Measurements from ENCODE around the gene OSBP2.

The OSBP2 gene

GRCh38 chr22:30780026-30780425, 85.4 kb downstream of the OSBP2 start:
- peaks cover 3% of the 10 kb centered on the region for H3K4me1 Mint-ChIP-seq (ENCODE audit: low read depth)
- no peak overlapping the region for H3K27ac Mint-ChIP-seq
- peaks cover 2% of the 10 kb centered on the region for H3K36me3 Mint-ChIP-seq (ENCODE audit: low read depth)
- H3K27me3 Mint-ChIP-seq (ENCODE audit: low read depth), result no peaks in the 10 kb centered on the region
- H3K4me3 Mint-ChIP-seq, result no peak overlapping the region
- H3K9me3 Mint-ChIP-seq, result no peaks in the 10 kb centered on the region

- Mint-ChIP-seq H3K4me1 (ENCODE audit: low read depth) (peaks cover 4% of the 10 kb centered on the region), H3K9me3 (no peaks in the 10 kb centered on the region), H3K27me3 (ENCODE audit: low read depth) (no peaks in the 10 kb centered on the region), H3K27ac (no peak overlapping the region), H3K4me3 (no peak overlapping the region), H3K36me3 (ENCODE audit: low read depth) (peaks cover 2% of the 10 kb centered on the region)
These were observed 86.7 kb downstream of the OSBP2 start for GRCh38 chr22:30781271-30781875.

- H3K4me1 Mint-ChIP-seq (ENCODE audit: low read depth), result peaks cover 4% of the 10 kb centered on the region
- H3K4me3 Mint-ChIP-seq, result no peak overlapping the region
- H3K27ac Mint-ChIP-seq, result no peak overlapping the region
- peaks cover 2% of the 10 kb centered on the region for H3K36me3 Mint-ChIP-seq (ENCODE audit: low read depth)
- H3K27me3 Mint-ChIP-seq (ENCODE audit: low read depth), result no peaks in the 10 kb centered on the region
- H3K9me3 Mint-ChIP-seq, result no peaks in the 10 kb centered on the region
These were observed 87.9 kb downstream of the OSBP2 start for GRCh38 chr22:30782613-30783012.

- H3K27me3 Mint-ChIP-seq (ENCODE audit: low read depth), result no peaks in the 10 kb centered on the region
- peaks cover 2% of the 10 kb centered on the region for H3K36me3 Mint-ChIP-seq (ENCODE audit: low read depth)
- no peak overlapping the region for H3K4me3 Mint-ChIP-seq
- H3K4me1 Mint-ChIP-seq (ENCODE audit: low read depth), result peaks cover 4% of the 10 kb centered on the region
- H3K27ac Mint-ChIP-seq, result no peak overlapping the region
- no peaks in the 10 kb centered on the region for H3K9me3 Mint-ChIP-seq
These were observed 88.3 kb downstream of the OSBP2 start for GRCh38 chr22:30783021-30783420.

GRCh38 chr22:30785527-30785926, 90.9 kb downstream of the OSBP2 start:
- Mint-ChIP-seq H3K4me3 (no peak overlapping the region), H3K27me3 (ENCODE audit: low read depth) (no peaks in the 10 kb centered on the region), H3K4me1 (ENCODE audit: low read depth) (peaks cover 2% of the 10 kb centered on the region), H3K36me3 (ENCODE audit: low read depth) (peaks cover 2% of the 10 kb centered on the region), H3K27ac (no peak overlapping the region), H3K9me3 (no peaks in the 10 kb centered on the region)

GRCh38 chr22:30790366-30790765, 95.7 kb downstream of the OSBP2 start:
- Mint-ChIP-seq H3K27ac (no peak overlapping the region), H3K36me3 (ENCODE audit: low read depth) (no peaks in the 10 kb centered on the region), H3K4me1 (ENCODE audit: low read depth) (peaks cover 2% of the 10 kb centered on the region), H3K9me3 (no peaks in the 10 kb centered on the region), H3K27me3 (ENCODE audit: low read depth) (no peaks in the 10 kb centered on the region), H3K4me3 (no peak overlapping the region)

- H3K4me3 Mint-ChIP-seq, result no peak overlapping the region
- H3K27me3 Mint-ChIP-seq (ENCODE audit: low read depth), result no peaks in the 10 kb centered on the region
- no peaks in the 10 kb centered on the region for H3K4me1 Mint-ChIP-seq (ENCODE audit: low read depth)
These were observed 97.8 kb downstream of the OSBP2 start for GRCh38 chr22:30792456-30792855.

GRCh38 chr22:30795118-30795517, 100.4 kb downstream of the OSBP2 start:
- Mint-ChIP-seq H3K9me3 (no peaks in the 10 kb centered on the region), H3K27ac (no peak overlapping the region), H3K4me3 (no peak overlapping the region), H3K4me1 (ENCODE audit: low read depth) (no peaks in the 10 kb centered on the region), H3K36me3 (ENCODE audit: low read depth) (no peaks in the 10 kb centered on the region), H3K27me3 (ENCODE audit: low read depth) (peaks cover 5% of the 10 kb centered on the region)

More at GRCh38 chr22:30792456-30792855, 97.8 kb downstream of the OSBP2 start:
- Mint-ChIP-seq H3K36me3 (ENCODE audit: low read depth) (no peaks in the 10 kb centered on the region), H3K27ac (no peak overlapping the region), H3K9me3 (no peaks in the 10 kb centered on the region)

GRCh38 chr22:30801695-30802094, 107.0 kb downstream of the OSBP2 start:
- Mint-ChIP-seq H3K36me3 (ENCODE audit: low read depth) (no peaks in the 10 kb centered on the region), H3K27me3 (ENCODE audit: low read depth) (peaks cover 43% of the 10 kb centered on the region), H3K4me1 (ENCODE audit: low read depth) (peaks cover 11% of the 10 kb centered on the region), H3K4me3 (no peak overlapping the region), H3K9me3 (no peaks in the 10 kb centered on the region), H3K27ac (no peak overlapping the region)

- H3K27ac Mint-ChIP-seq, result no peak overlapping the region
- no peaks in the 10 kb centered on the region for H3K9me3 Mint-ChIP-seq
- H3K27me3 Mint-ChIP-seq (ENCODE audit: low read depth), result peaks cover 43% of the 10 kb centered on the region
- H3K36me3 Mint-ChIP-seq (ENCODE audit: low read depth), result no peaks in the 10 kb centered on the region
- H3K4me3 Mint-ChIP-seq, result no peak overlapping the region
- peaks cover 12% of the 10 kb centered on the region for H3K4me1 Mint-ChIP-seq (ENCODE audit: low read depth)
These were observed 107.8 kb downstream of the OSBP2 start for GRCh38 chr22:30802202-30803166.

- Mint-ChIP-seq H3K4me1 (ENCODE audit: low read depth) (peaks cover 12% of the 10 kb centered on the region), H3K27ac (no peak overlapping the region), H3K9me3 (no peaks in the 10 kb centered on the region)
These were observed 109.0 kb downstream of the OSBP2 start for GRCh38 chr22:30803679-30804078.

GRCh38 chr22:30804626-30805025, 110.0 kb downstream of the OSBP2 start:
- H3K27me3 Mint-ChIP-seq (ENCODE audit: low read depth), result peaks cover 43% of the 10 kb centered on the region
- H3K27ac Mint-ChIP-seq, result no peak overlapping the region
- H3K9me3 Mint-ChIP-seq, result no peaks in the 10 kb centered on the region
- no peaks in the 10 kb centered on the region for H3K36me3 Mint-ChIP-seq (ENCODE audit: low read depth)
- no peak overlapping the region for H3K4me3 Mint-ChIP-seq
- peaks cover 13% of the 10 kb centered on the region for H3K4me1 Mint-ChIP-seq (ENCODE audit: low read depth)

More at GRCh38 chr22:30803679-30804078, 109.0 kb downstream of the OSBP2 start:
- Mint-ChIP-seq H3K36me3 (ENCODE audit: low read depth) (no peaks in the 10 kb centered on the region), H3K4me3 (no peak overlapping the region), H3K27me3 (ENCODE audit: low read depth) (peaks cover 43% of the 10 kb centered on the region)

GRCh38 chr22:30806391-30806861, 111.8 kb downstream of the OSBP2 start:
- Mint-ChIP-seq H3K9me3 (no peaks in the 10 kb centered on the region), H3K4me1 (ENCODE audit: low read depth) (peaks cover 14% of the 10 kb centered on the region), H3K36me3 (ENCODE audit: low read depth) (no peaks in the 10 kb centered on the region), H3K4me3 (no peak overlapping the region), H3K27ac (no peak overlapping the region), H3K27me3 (ENCODE audit: low read depth) (peaks cover 25% of the 10 kb centered on the region)

- H3K27ac Mint-ChIP-seq, result no peak overlapping the region
- no peaks in the 10 kb centered on the region for H3K9me3 Mint-ChIP-seq
- peaks cover 10% of the 10 kb centered on the region for H3K4me1 Mint-ChIP-seq (ENCODE audit: low read depth)
- H3K27me3 Mint-ChIP-seq (ENCODE audit: low read depth), result peaks cover 4% of the 10 kb centered on the region
- H3K36me3 Mint-ChIP-seq (ENCODE audit: low read depth), result no peaks in the 10 kb centered on the region
- H3K4me3 Mint-ChIP-seq, result no peak overlapping the region
These were observed 114.4 kb downstream of the OSBP2 start for GRCh38 chr22:30809086-30809485.

- Mint-ChIP-seq H3K27me3 (ENCODE audit: low read depth) (no peaks in the 10 kb centered on the region), H3K27ac (no peak overlapping the region), H3K4me1 (ENCODE audit: low read depth) (peaks cover 10% of the 10 kb centered on the region), H3K9me3 (no peaks in the 10 kb centered on the region), H3K36me3 (ENCODE audit: low read depth) (no peaks in the 10 kb centered on the region), H3K4me3 (no peak overlapping the region)
These were observed 115.4 kb downstream of the OSBP2 start for GRCh38 chr22:30810105-30810504.
